OCI-LY7 (cell line): ENCODE measurements around the gene ABCD1. TPM values are rescaled to one million over a fixed set of nuclear protein-coding genes. Genes with fewer than 3 reads are reported as not detected.

ENCODE experiments used
- BruUV-seq: library from RNA; stranded (reverse); fragments of 400-500 nt; replicated peaks from 2 replicates; lab custom pipeline; 2021; lab: Mats Ljungman, UMichigan
- CTCF ChIA-PET: fragments of 300-600 bp; sonication (Branson Sonifier 250); formaldehyde crosslinking; loops from one replicate; lab custom pipeline; 2022; ENCODE audit warnings: antibody characterized with exemption; ENCODE audit not compliant: unreplicated experiment; lab: Charles Lee
- POLR2A ChIA-PET: fragments of 300-600 bp; sonication (Branson Sonifier 250); formaldehyde crosslinking; loops from one replicate; lab custom pipeline; 2022; ENCODE audit warnings: antibody characterized with exemption; lab: Charles Lee
- DNase-seq: peaks from one replicate; pipeline ENCODE4 v3.0.0-alpha.2; 2015; ENCODE audit warnings: low spot score
- H2AFZ ChIP-seq: fragments of 200-600 bp; sonication (generic), shearing (Covaris generic); 2 replicates; pipeline ENCODE4 v1.6.1; 2014; ENCODE audit warnings: mild to moderate bottlenecking, antibody characterized with exemption, low read length, moderate library complexity
- H3K27ac ChIP-seq: fragments of 200-600 bp; sonication (generic); 2 replicates; pipeline ENCODE4 v1.5.1; 2014; ENCODE audit warnings: mixed run types, low read depth, mild to moderate bottlenecking, moderate library complexity, low read length, inconsistent platforms; ENCODE audit not compliant: poor library complexity, severe bottlenecking
- H3K36me3 ChIP-seq: fragments of 200-600 bp; sonication (generic); 2 replicates; pipeline ENCODE4 v1.6.1; 2014; ENCODE audit warnings: mild to moderate bottlenecking, antibody characterized with exemption, low read length, moderate library complexity, mixed read lengths; ENCODE audit not compliant: insufficient read depth
- H3K4me1 ChIP-seq: fragments of 200-600 bp; sonication (generic); 2 replicates; pipeline ENCODE4 v1.5.1; 2014; ENCODE audit warnings: mild to moderate bottlenecking, low read length; ENCODE audit not compliant: insufficient read depth, poor library complexity, severe bottlenecking
- H3K4me2 ChIP-seq: fragments of 200-600 bp; sonication (generic); 2 replicates; pipeline ENCODE4 v1.6.1; 2014; ENCODE audit warnings: mild to moderate bottlenecking, low read length
- H3K4me3 ChIP-seq: fragments of 200-600 bp; sonication (generic); 2 replicates; pipeline ENCODE4 v1.5.1; 2014; ENCODE audit warnings: mild to moderate bottlenecking, low read depth, low read length; ENCODE audit not compliant: poor library complexity, severe bottlenecking
- H3K79me2 ChIP-seq: fragments of 200-600 bp; sonication (generic); 2 replicates; pipeline ENCODE4 v1.6.1; 2016; ENCODE audit warnings: low read depth, mild to moderate bottlenecking, low read length, moderate library complexity, mixed read lengths; ENCODE audit not compliant: insufficient read depth
- H3K9me2 ChIP-seq: fragments of 200-600 bp; sonication (generic); 2 replicates; pipeline ENCODE4 v1.6.1; 2016; ENCODE audit warnings: mild to moderate bottlenecking, low read length, mixed read lengths; ENCODE audit not compliant: insufficient read depth
- H3K9me3 ChIP-seq: fragments of 200-600 bp; sonication (generic); 2 replicates; pipeline ENCODE4 v1.6.1; 2014; ENCODE audit warnings: mild to moderate bottlenecking, mixed run types, low read length, mixed read lengths
- H4K20me1 ChIP-seq: fragments of 200-600 bp; sonication (generic); 2 replicates; pipeline ENCODE4 v1.6.1; 2014; ENCODE audit warnings: mild to moderate bottlenecking, antibody characterized with exemption, low read length, moderate library complexity, mixed read lengths; ENCODE audit not compliant: insufficient read depth
- EZH2phosphoT487 ChIP-seq: fragments of 200-600 bp; sonication (generic); IDR thresholded peaks from 2 replicates; pipeline ENCODE4 v1.6.1; 2018; ENCODE audit warnings: low read depth, borderline replicate concordance, mild to moderate bottlenecking, mixed run types, antibody characterized with exemption, low read length, moderate library complexity, mixed read lengths
- intact Hi-C: fragments of 100-400 bp; cut with micrococcal nuclease; formaldehyde crosslinking; loops from one replicate; pipeline ENCODE4 v1.10.0; 2022; ENCODE audit not compliant: unreplicated experiment
- total RNA-seq, 2 experiments: library from RNA; depleted of rRNA in 1 of 2; stranded (reverse); fragments of >200 nt in 1 of 2; shearing (Covaris generic) in 1 of 2; gene quantifications; 2 replicates each; pipeline ENCODE4 v1.2.3, GENCODE V29; 2014 to 2022
- TF ChIP-seq, protein P1 (sequence below): fragments of 200-600 bp; sonication (generic); conservative IDR thresholded peaks from 2 replicates; pipeline ENCODE4 v1.5.1; 2014; ENCODE audit warnings: mild to moderate bottlenecking, antibody characterized with exemption, low read length, moderate library complexity, mixed read lengths

ABCD1 gene
- total RNA-seq, 2 experiments from 2014 or later: 6.9 to 8.8 TPM

DNA sequence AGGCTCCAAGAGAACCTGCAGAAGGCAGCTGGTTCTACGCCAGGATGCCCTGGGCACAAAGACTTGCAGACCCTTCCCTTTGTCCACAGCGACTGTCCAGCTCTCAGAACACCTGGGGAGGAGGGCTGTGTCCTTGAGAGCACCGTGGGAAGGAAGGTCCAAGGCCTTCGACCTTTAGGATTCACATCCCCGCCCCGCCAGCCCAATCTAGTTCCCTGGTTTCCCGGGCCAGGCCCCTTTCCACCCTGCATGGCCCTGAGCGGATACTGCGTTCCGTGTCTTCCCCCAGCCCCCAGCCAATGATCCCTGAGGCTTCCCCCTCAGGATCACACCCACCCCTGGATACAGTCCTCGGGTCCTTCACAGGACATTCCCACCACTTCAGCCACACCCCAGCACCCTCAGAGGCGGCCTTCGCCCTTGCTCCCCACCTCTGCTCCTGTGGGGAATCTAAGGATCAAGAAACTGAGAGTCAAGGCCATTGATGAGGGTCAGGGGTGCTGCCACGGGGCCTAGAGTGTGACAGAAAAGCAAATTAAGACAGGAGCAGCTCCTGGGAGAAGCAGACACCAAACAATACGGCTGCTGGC is 9.1 kb downstream of the ABCD1 start:
- no TSS peak for BruUV-seq
- Histone ChIP-seq H3K9me2 (no peaks in the 10 kb centered on the region), H3K79me2 (no peaks in the 10 kb centered on the region), H3K27ac (no peak overlapping the region), H4K20me1 (no peaks in the 10 kb centered on the region), H3K9me3 (no peaks in the 10 kb centered on the region), H2AFZ (no peak overlapping the region), H3K4me2 (no peak overlapping the region), H3K4me3 (no peak overlapping the region), H3K36me3 (no peaks in the 10 kb centered on the region; the same call in 1 of the 2 replicates), H3K4me1 (peaks cover 10% of the 10 kb centered on the region)
- ChIA-PET POLR2A (no interaction called here), CTCF (no interaction called here)
- no peak for TF ChIP-seq EZH2phosphoT487
- TF ChIP-seq, protein P1, sequence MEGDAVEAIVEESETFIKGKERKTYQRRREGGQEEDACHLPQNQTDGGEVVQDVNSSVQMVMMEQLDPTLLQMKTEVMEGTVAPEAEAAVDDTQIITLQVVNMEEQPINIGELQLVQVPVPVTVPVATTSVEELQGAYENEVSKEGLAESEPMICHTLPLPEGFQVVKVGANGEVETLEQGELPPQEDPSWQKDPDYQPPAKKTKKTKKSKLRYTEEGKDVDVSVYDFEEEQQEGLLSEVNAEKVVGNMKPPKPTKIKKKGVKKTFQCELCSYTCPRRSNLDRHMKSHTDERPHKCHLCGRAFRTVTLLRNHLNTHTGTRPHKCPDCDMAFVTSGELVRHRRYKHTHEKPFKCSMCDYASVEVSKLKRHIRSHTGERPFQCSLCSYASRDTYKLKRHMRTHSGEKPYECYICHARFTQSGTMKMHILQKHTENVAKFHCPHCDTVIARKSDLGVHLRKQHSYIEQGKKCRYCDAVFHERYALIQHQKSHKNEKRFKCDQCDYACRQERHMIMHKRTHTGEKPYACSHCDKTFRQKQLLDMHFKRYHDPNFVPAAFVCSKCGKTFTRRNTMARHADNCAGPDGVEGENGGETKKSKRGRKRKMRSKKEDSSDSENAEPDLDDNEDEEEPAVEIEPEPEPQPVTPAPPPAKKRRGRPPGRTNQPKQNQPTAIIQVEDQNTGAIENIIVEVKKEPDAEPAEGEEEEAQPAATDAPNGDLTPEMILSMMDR: no peak
- intact Hi-C loops: no loop called here
- no peak for DNase-seq

GRCh38 chrX:153734871-153735270 is 10.2 kb downstream of the ABCD1 start:
- intact Hi-C loops: no loop called here
- Histone ChIP-seq H3K9me2 (no peaks in the 10 kb centered on the region), H2AFZ (no peak overlapping the region), H3K36me3 (no peaks in the 10 kb centered on the region; the same call in 1 of the 2 replicates), H3K4me3 (no peak overlapping the region), H3K27ac (no peak overlapping the region), H3K79me2 (no peaks in the 10 kb centered on the region), H3K4me1 (peaks cover 10% of the 10 kb centered on the region), H3K9me3 (no peaks in the 10 kb centered on the region), H3K4me2 (peak overlapping the region; percentile 26; the same call in 1 of the 2 replicates), H4K20me1 (no peaks in the 10 kb centered on the region)
- ChIA-PET POLR2A (interaction anchor here (1.4 kb wide), 1 partner anchor 8 kb away, joined by 4 read pairs; no protein-coding TSS in a partner anchor), CTCF (no interaction called here)
- TF ChIP-seq, protein P1: no peak
- TF ChIP-seq EZH2phosphoT487: no peak
- no peak for DNase-seq
- no TSS peak for BruUV-seq

GRCh38 chrX:153735274-153735673 is 10.6 kb downstream of the ABCD1 start:
- Histone ChIP-seq H3K27ac (no peak overlapping the region), H2AFZ (no peak overlapping the region), H3K36me3 (no peaks in the 10 kb centered on the region; the same call in 1 of the 2 replicates), H3K4me3 (no peak overlapping the region), H3K9me2 (no peaks in the 10 kb centered on the region), H3K9me3 (no peaks in the 10 kb centered on the region), H3K4me1 (peaks cover 10% of the 10 kb centered on the region), H3K4me2 (peak overlapping the region; percentile 26; the same call in 1 of the 2 replicates), H4K20me1 (no peaks in the 10 kb centered on the region), H3K79me2 (no peaks in the 10 kb centered on the region)
- ChIA-PET CTCF (no interaction called here), POLR2A (interaction anchor here (1.4 kb wide), 1 partner anchor 8 kb away, joined by 4 read pairs; no protein-coding TSS in a partner anchor)
- intact Hi-C loops: no loop called here
- no TSS peak for BruUV-seq
- no peak for TF ChIP-seq EZH2phosphoT487
- TF ChIP-seq, protein P1: peak; percentile 53; the same call in 1 of the 2 replicates
- DNase-seq: peak; percentile 46
